C4-2B (cell line): ENCODE results near the gene OAS3.

Experiments used
- H3K27ac ChIP-seq: fragments of 450-650 bp; 2 replicates; pipeline ENCODE4 v1.5.1; 2017
- CTCF ChIP-seq: fragments of 450-650 bp; conservative IDR thresholded peaks from 2 replicates; pipeline ENCODE4 v1.5.1; 2017; ENCODE audit warnings: mild to moderate bottlenecking
- ZFX ChIP-seq: fragments of 450-650 bp; IDR thresholded peaks from 2 replicates; pipeline ENCODE4 v1.6.1; 2017

The OAS3 gene

DNA sequence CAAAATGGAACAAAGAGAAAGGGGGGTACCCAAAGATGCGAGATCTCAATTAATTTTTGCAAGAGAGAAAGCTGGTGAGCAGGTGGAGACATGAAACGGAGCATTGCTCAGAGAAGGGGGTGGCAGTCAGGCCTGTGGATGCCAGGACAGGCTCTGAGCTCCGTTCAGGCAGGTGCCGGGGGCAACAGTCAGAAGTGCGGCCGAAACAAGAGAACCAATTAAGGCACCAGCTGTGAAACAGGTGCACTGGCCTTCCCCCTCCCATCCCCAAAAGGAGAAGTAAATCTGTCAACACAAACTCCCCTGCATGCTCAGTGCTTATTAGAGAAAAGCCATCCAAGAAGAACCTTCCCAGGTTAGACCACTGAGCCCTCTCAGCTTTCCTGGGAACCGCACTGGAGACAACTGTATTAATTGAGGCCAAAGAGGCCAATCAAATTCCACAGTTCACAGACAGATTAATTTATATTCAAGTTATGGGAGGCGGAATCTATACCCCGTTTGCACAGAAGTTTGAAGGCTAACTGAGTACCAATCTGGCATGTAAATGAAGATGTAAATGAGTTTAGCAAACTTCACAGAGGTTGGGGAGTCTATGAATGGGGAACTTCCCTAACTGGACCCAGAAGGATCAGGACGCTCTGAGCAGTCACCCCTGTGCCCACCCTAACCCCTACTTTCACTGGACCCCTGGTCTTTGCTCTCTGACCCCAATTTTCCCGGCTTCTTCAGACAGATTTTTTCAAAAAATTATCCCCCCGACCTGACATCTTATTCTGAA, 60.9 kb downstream of the OAS3 start:
- H3K27ac ChIP-seq: no peak overlapping the region
- TF ChIP-seq CTCF (no peak), ZFX (no peak)

GRCh38 chr12:113000433-113000832, 62.2 kb downstream of the OAS3 start:
- TF ChIP-seq CTCF (no peak), ZFX (no peak)
- no peak overlapping the region for H3K27ac ChIP-seq

DNA sequence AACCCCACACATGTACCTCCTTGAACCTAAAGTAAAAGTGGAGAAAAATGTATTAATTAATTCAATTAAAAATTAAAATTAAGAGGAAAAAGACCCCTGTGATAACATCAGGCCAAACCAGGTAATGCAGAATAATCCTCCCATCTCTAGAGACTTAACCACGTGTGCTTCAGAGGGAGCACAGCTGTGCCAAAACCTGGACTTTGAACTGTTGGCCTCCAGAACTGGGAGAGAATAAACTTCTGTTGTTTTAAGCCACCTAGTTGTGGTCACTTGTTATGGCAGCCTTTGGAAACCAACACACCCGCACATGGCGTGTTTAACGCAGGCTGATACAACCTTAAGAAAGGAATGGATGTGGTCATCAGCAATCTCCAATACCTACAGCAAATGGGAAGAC, 63.9 kb downstream of the OAS3 start:
- TF ChIP-seq CTCF (peak; percentile 13; the same call in 1 of the 2 replicates), ZFX (no peak)
- H3K27ac ChIP-seq: no peak overlapping the region

DNA sequence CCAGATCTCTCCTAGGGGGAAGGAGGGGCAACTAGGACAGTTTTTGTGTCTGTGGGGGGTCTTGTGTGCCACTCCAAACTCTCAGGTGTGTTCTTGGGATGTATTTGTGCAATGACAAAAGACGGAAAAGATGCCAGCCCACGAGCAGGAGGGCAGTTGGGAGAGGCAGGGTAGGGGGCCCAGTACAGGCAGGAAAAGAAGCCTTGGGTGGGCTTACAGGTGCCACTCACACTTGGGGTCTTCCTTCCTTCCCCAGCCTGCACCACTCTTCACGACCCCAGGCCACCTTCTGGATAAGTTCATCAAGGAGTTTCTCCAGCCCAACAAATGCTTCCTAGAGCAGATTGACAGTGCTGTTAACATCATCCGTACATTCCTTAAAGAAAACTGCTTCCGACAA, 64.4 kb downstream of the OAS3 start:
- H3K27ac ChIP-seq: no peak overlapping the region
- TF ChIP-seq CTCF (no peak), ZFX (no peak)

DNA sequence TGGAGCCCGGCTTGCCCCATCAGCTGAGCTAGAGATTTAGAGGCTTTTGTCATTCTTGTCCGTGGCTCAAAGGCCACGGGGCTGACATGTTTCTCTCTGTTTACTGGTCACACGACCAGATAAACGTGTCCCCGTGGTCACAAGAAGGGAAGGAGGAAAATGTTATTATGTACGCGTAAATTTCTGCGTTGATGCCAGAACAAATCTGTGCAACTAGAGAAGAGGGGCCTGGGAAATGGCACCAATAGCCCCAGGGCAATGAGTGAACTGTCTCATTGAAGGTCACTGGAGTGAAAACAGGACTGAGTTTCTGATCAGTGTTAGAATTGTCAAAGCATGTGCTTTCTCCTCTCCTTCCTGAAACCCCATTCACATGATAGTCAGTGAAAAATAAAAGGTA, 65.4 kb downstream of the OAS3 start:
- no peak overlapping the region for H3K27ac ChIP-seq
- TF ChIP-seq CTCF (no peak), ZFX (no peak)

- TF ChIP-seq ZFX (no peak), CTCF (peak; percentile 51)
- H3K27ac ChIP-seq: no peak overlapping the region
Observed at GRCh38 chr12:113005762-113006161, 67.5 kb downstream of the OAS3 start.

DNA sequence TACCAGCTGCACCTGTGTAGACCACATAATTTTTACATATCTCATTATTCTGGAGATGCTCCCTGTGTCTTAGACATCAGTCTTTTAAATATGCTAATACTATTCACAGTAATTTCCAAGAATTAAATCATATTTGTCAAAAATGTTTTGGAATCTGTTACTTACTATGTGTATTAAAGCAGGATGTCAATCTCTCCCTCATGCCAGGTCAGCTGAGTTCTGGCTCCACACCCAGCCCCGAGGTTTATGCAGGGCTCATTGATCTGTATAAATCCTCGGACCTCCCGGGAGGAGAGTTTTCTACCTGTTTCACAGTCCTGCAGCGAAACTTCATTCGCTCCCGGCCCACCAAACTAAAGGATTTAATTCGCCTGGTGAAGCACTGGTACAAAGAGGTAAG, 67.9 kb downstream of the OAS3 start:
- TF ChIP-seq CTCF: no peak
- no peak for TF ChIP-seq ZFX
- no peak overlapping the region for H3K27ac ChIP-seq
